Stimulated activated CD4-positive, alpha-beta T cell treated with anti-CD3 and anti-CD28 coated beads, TNF-alpha, amount 100 ng/mL, for 48 hours (primary cell): ENCODE data around the gene SCMH1.

ENCODE experiments used
- DNase-seq, 3 donors: peaks; one replicate each; pipeline ENCODE4 v3.0.0-alpha.2; 2020; ENCODE audit warnings: low read depth in 3 of 3

Gene SCMH1

DNA sequence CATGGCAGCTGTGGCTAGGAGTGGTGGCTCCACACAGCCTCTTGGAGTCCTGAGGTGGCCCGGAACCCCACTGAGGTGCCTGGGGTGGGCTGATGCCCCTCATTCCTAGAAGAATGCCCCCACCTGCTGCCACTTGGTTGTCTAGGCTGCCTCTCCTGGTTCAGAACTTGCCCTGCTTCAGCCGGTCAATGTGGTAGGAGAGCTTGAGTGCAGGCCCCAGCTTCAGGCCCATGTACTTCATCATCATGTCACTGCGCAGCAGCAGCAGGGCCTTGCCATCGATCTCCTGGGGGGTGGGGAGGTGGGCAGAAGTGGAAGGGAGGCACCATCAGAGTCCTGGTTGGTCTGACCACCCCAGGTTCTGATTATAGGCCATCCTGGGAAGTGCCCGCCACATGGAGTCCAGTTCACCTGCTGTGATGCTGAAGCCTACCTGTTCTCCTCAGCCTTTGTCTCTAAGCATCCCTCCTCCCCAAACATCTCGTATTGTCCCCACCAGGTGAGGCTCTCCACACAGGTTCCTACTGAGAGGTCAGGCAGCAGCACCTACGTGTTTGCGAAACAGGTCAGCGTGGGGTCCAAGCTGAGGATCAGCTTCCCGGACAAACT lies 214.0 kb downstream of the SCMH1 start:
- DNase-seq, result no peak

DNA sequence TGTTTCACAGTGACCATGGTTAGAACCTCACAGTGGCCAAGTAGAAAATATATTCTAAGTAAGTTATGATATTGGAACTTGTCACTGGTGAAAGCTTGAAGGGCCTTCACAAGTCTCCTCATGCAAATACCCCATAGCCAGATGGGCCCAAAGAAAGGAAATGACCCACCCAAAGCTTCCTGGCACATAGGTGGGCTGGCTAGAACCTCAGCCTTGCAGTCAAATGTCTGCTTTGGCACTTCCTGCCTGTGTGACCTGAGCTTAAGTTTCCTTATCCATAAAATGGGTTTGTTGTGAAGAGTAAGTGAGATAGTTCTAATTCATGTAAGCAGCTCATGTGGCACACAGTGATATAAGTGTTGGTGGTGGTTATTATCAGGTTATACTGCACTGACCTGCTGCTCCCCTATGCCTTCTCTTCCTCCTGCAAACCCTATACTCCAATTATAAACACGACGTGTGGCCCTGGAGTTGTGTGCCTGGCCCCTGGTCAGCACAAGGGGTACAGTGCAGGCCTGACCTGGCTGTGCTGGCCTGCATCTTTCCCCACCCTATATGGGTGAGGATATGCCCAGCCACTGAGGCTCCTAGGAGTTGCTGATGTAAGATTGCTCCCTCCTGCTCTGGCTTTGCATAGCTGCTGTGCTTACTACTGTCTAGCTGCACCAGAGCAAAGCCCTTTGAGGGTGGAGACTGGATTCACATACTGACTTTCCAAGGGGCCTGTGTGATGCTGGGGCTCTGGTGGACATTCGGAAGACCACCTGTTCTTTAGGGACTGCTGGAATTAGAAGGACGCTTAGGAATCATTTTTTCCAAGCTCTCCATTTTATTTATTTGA lies 215.9 kb downstream of the SCMH1 start:
- DNase-seq, result no peak

DNA sequence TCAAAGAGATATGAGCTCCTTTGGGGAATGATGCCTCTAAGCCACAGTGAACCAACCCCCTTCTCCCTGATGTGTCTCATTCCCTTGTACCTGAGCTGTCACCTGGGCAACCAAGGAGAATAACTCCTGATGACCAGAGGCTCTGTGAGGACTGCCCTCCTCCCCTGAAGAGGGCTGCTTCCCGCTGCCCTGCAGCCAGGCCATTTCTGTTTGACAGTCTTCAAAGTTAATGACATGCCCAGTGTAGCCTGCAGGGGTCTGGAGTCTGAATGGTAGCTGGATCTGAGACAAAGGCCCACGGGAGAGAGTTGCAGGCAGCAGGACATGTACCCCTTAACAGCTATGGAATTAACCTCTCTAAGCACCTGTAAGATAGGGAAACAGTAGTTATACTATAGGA lies 217.2 kb downstream of the SCMH1 start:
- no peak for DNase-seq

DNA sequence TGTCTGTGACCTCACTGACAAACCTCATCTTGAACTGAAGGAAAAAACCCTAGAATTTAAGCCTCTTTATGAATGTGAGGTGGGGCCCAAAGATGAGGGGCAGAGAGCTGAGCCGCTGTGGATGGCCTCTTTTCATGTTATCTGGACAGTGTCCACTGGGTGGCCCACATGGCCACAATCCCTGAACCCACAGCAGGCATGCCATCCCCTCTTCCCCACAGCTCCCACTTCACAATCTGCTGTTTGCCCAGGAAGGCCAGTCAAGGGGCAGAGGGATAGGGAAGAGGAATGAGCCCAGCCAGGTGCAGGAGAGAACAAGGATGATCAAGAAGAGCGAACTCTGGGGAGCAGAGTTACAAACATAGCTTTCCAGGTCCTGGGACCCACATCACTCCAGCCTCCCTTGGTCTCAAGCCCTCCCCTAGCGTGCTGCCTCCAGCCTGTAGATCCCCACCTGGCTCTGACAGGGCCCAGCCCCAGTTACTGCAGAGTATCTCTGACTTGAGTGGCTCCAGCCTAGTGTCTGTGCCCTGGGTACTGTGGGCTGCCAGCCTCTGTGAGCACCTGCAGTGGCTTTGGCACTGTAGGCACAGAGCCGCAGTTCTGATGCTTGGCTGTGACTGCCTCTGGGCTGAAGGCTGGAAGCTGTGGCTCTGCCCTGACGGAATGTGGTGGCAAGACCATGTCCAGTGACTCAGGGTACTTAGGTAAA lies 218.7 kb downstream of the SCMH1 start:
- DNase-seq, result no peak

DNA sequence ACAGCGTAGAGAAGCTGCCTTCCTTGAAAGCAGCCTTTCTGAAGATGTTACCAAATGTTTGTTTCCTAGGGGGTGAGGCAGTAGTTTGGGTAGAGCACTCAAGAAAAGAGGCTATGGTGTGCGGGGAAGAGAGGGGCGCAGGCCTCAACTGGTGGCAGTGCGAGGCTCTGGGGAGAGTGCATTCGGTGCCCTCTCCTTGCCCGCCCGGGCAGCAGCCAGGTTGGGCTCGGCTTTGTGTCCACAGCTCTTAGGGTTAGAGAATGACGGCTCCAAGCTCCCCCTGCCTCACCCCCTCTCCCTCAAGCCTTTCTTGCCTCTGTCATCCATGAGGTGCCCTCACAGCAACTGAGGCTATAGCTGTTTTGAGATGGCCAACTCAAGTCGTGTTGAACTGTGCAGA lies 219.7 kb downstream of the SCMH1 start:
- no peak for DNase-seq

DNA sequence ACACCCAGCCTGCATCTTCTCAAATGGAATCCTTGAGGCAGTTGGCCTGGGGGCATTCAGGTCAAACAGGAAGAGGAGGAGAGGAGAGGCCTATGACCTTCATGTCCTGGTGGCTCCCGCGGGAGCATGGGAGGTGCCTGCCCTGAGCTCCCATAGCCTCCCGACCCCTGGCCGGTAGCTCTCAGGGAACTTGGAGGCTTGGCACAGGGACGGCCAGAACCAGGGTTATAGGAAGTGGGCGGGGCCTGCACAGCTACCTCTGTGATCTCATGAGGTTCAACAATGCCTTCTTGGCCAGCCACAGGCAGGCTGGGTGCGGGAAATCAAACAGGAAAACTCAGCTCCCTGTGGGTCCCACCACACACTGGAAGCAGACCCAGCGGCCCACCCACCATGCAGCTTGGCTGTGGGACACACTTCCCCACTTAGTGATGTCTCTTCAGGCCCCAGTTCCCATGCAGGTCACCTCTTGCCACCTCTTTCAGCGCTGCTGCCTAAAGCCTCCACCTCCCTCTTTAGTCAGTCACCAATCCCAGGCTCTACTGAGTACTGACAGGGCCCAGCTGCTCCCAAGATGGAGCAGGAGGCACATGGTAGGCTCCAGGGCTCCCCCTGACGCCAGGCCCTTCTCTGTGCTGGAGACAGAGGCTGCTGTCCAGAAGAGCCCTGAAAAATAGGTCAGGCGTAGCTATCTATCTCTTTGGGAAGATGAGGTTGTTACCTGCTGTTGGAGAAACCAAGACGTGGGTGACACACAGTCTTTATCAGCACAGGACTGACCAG lies 220.4 kb downstream of the SCMH1 start, which contains the start of gene SLFNL1:
Gene SLFNL1 (minus strand): TSS at position 200 of the 783 bp plus-strand sequence. CDS start 1,065 bp downstream, outside the sequence.
- DNase-seq, result no peak

DNA sequence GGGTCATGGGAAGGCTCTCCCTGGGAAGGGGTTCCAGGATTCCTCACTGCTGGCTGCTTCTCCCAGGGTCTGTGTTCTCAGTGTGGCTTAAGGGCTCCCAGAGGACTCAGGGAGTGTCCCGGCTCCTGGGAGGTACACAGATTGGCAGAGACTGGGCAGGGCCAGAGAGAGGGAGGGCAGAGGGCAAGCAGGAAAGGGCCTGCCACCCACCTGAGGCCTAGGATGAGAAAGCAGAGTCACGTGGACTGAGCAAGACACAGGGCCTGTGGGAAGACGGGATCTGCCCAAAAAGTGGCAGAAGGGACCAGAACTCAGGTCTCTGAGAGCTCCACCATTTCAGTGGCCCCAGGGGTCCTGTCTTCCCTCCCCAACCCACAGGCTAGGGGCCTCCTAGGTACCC lies 221.5 kb downstream of the SCMH1 start:
- DNase-seq, result no peak

DNA sequence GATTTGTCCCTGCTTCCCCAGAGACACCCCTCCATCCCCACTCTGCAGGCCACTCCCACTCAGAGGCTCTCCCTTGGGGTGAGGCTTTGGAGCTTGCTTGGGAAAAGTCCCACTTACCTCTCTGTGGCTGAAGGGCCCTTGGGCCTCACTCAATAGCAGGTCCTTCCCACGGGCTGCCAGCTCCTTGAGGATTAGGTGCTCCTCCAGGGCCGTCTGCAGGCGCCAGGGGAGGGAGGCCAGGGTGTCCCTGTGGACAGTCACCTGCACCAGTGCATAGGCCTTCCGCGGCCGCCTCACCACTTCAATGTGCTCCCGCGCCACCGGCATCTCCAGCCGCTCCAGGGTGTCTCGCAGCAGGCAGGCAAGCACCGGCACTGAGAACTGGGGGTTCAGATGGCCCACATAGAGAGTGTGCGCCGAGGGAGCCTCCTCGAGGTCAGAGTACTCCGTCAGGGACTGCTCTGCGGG lies 222.0 kb downstream of the SCMH1 start:
- DNase-seq, result no peak

DNA sequence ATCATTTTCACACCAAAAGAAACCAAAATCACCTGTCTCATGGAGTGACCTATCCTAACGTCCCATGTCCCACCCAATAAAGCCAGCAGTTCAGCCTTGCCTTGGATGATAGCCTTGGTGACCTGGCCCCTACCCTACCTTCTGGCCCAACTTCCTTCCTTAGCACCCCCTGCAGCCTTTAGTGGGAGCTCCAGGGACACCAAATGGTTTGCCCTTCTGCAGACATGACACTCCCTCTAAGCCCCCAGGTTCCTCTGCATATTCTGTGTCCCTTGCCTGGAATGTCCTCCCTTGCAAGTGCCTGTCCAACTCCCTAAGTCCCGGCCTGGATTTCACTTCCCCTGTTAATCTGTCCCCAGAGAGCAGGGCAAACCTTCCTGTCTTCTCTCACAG lies 222.8 kb downstream of the SCMH1 start:
- no peak for DNase-seq

DNA sequence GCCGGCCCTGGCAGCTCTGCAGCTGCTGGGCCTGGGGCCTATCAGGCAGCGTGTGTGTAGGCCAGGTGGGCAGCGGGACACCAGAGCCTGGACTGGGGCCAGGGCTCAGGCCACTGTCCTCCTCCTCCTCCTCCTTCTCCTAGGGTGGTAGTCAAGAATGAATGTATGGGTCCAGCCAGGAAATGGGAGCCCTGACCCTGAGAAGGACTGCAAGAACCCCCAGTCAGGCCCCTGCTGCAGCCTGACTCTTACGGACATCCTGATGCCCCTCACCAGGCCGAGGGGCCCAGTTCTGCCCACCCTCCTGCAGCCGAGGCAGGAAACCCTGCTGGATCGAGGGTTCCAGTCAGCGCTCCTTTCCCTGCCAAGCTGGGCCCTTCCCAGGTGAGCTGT lies 224.1 kb downstream of the SCMH1 start:
- no peak for DNase-seq

DNA sequence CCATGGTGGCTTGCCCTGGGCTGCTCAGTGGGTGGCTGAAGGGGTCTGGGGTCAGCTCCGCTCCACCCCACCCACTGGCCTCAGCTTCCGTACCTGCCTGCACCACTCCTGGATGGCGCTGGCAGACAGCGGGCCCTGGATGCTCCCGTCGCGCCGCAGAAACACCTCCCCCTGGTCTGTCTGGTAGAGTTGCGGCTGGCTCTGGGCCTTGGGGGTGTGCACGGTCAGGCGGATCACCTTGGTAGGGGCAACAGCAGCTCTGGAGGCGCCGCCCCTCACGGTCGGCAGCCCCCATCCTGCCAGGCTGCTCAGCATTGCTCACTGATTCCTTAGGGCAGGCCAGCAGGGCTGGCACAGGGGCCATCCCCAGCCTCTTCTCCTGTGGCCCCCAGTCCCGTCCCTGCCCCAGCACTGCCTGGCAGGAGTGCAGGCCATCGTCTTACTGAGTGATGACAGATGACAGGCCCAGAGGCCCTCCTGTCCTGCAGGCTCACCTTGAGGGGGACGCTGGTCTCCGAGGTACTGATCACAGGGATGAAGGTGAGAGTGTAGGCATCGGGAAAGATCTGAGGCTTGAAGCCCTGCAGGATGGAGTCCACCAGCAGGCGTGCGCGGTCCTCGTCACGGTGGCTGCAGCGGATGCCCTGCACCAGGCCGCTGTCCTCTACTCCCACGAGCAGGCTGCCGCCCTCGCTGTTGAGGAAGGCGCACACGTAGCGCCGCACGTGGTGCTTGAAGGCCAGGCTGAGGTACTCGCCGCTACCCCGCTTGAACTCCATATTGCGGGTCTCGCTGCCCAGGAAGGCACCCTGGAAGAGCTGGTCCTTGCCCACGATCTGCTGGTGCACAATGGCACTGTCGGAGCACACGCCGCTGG lies 224.7 kb downstream of the SCMH1 start:
- DNase-seq, result no peak

DNA sequence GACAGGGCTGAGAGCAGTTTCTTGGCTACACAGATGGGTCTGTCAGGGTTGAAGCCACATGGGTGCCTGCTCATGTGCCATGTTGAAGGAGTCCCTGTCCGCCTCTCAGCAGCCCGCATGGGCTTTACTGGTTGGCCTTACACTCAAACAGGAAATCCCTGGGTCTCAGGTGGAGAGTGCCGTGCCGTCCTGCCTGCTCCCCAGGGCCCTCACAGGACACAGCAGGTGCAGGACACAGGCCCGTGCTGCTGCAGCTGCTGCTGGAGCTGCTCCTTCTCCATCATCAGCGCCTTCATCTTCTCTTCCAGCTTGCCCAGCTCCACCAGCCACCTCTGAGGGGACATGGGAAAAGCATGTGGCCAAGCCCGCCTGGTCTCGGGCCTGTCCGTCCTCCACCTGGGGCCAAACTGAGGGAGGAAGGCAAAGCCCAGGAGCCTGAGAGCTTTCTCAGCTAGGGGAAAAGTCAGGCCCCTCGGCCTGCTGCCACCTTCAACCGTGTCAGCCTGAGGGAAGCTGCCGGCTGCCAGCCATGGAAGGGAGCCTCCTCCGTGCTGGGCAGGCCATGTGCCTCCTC lies 226.1 kb downstream of the SCMH1 start:
- no peak for DNase-seq

DNA sequence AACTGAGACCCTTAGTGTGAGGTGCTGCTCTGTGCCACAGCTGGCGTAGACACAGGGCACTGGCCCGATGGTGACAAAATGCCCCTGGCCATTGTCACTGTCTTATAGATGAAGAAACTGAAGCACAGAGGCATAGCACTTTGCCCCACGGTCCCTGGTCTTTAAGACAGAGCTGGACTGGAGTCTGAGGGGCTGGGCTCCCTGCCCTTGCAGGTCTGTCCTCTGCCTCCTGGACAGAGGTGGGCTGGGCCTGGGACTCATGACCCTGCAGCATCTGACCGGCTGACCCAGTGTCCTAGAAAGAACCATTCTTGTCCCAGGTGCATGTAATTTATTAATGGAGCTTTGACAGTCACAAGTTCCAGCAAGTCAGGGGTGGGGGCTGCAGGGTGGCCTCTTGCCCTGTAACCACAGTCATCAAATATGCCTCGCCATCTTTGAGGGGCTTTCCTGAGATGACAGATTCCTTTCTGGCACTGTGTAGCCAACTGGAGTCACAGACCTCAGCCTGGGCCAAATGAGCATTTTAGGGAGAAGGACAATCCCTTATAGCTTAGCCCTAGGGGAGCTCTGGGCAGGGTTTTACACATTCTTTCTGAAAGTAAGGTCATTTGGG lies 226.7 kb downstream of the SCMH1 start:
- DNase-seq, result no peak

DNA sequence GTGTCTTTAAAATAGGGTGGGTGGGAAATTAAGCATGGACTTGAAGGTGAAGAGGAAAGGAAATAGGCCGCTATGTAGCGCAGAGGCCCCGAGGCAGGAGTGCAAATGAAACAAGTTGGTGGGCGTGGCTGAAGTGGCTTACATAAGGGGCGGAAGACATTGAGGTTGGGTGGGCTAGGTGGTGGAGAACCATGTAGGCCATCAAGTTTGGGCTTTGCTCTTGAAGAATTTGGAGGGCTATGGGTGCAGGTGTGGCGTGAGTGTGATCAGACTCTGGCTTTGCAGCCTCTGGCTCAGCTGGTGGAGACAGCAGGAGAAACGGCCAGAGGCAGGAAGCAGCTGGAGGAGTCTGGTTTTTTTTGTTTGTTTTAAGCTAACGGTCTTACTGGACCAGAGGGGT lies 227.2 kb downstream of the SCMH1 start:
- DNase-seq, result no peak

DNA sequence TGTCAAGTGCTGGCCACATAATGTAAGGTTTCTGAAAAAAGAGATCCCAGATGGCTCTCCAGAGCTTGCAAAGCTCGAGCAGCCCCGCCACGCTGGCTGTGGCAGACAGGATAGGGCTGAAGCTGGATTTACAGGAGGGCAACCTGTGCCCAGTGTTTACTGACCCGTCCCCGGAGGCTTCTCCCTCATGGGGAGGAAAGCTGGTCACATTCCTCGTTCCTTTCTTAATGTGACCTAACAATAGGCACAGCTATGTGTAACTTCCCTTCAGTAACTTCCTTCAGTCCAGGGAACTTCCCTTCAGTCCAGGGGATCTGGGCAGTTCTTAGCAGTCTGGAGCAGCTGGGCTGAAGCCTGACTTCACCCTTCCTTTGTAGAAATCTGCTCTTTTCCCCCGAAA lies 228.3 kb downstream of the SCMH1 start:
- DNase-seq, result no peak

DNA sequence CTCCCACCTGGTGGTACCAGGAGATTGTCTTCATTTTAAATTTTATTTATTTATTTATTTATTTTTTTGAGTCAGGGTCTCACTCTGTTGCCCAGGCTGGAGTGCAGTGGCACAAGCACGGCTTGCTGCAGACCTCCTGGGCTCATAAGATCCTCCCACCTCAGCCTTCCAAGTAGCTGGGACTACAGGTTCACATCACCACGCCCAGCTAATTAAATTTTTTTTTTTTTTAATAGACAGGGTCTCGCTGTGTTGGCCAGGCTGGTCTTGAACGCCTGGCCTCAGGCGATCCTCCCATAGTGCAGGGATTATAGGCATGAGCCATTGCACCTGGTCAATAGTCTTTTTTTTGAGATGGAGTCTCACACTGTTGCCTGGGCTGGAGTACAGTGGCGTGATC lies 229.1 kb downstream of the SCMH1 start:
- DNase-seq, result no peak

DNA sequence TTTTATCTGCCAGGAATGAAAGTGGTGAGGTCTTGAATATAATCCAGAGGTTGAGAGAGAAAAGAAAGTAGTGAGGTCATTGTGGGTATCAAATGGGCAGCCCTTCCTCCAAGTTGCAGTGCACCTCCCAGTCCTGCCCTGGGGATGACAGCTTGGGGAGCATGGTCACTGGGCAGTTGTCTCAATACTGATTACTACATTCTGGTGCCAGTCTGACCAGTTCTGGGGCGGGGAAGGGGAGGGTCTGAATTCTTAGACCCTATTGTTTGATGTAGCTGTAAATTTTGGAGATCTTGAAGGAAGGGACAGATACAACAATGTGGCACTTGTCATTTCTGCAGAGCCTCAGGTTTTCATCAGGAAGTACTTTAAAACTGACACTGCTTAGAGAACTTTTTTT lies 231.8 kb downstream of the SCMH1 start:
- DNase-seq, result no peak

DNA sequence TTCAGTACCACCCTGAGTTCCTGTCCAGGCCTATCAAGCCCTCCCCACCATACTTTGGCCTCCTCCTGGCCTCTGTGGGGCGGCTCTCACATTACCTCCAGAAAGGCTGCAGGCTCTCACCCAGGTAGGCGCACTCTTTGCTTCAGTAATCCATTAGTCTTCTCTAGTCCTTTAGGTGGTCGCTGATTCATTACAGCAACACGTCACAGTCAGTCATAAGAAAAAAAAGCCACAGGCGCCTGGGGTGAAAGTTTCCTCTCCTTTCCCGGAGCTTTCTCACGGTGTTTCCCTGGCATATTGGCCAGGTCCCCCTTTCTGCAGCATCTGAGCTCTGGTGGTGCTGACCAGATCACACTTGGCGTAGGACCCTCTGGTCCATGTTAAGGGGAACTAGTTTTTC lies 232.6 kb downstream of the SCMH1 start:
- no peak for DNase-seq

DNA sequence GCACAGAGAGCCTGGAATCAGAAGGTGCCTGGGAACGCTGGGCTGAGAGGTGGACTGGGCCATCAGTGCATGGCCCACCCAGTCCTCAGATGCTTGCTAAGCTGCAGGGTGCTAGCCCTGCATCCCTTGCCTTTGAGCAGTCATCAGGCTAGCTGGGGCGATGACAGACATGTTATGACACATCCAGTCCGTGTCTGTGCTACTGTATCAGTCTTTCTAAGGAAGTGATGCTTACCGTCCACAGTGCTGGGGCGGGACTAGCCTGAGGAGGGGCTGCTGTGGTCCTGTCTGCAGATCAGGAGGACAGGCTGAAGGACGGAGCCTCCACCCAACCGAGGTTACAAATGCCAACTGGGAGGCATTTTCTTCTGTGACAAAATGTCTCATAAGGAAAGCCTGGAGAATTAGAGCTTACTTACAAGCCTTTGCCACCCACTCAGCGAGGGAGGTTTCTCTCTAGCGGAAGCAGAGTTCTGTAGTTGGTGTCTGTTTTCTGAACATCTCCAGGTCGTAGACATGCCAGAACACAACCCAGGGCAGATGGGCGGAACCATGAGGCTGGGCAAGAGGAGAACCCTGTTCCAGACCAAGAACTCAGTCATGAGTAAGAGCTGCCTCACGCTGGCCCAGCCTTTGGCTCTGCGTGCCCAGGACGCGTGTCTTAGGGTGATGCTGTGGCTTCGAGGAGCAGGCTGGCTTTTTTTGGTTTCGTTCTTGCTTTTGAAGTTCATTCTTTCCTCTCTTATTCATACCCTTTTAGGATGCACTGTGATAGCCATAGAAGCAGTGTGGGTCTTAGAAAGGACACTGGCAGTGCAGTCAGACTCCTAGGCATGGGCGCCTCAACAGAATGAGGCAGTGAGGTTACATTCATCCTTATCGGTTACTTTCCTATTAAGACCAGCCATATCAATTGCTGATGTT lies 234.9 kb downstream of the SCMH1 start:
- DNase-seq, result no peak
